NB4 (cell line): ENCODE measurements around the gene SHTN1.

Experiments
- MYC ChIP-seq: IDR thresholded peaks from 2 replicates; pipeline ENCODE4 v1.6.1; 2011; ENCODE audit warnings: low read depth, low read length
- POLR2A ChIP-seq: IDR thresholded peaks from 2 replicates; pipeline ENCODE4 v1.6.1; 2011; ENCODE audit warnings: mild to moderate bottlenecking; ENCODE audit not compliant: insufficient read length; ENCODE audit errors: extremely low read depth
- TF ChIP-seq, protein P1 (sequence below): IDR thresholded peaks from one replicate; pipeline ENCODE4 v1.5.1; 2012; ENCODE audit warnings: low read depth, low read length

DNA sequence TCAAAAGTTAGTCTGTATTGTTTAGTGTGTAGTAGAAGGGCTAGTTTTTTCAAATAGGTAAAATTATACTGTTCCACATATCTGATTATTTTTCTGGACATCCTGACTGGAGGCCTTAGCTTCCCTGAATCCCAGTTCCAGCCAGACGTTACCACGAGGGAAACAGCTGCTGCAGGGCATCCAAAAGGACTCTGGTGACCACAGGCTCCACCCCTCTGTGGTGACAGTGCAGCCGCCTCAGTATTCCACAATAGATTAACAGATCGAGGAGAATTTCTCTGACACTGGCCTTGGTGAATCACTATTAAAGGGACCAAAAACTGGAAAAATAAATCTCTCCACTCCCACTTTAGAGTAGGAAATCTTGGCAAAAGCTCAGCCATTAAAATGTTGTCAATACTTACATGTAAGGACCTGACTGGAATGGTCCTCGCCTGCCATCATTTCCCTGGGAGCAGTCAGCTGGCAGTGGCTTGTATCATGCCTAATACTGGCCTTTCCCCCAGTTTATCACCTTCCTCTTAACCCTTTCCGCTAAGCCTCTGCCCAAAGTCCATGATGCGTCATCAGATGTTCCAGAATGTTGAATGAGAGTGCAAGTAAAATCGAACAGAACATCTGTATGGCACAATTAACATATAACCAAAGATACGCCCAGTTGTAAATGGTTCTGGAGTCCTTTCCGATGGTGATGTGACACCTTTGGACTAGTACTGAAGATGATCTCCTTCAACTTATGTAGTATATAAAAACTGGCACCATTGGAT is 124.1 kb downstream of the SHTN1 start:
- TF ChIP-seq, protein P1, sequence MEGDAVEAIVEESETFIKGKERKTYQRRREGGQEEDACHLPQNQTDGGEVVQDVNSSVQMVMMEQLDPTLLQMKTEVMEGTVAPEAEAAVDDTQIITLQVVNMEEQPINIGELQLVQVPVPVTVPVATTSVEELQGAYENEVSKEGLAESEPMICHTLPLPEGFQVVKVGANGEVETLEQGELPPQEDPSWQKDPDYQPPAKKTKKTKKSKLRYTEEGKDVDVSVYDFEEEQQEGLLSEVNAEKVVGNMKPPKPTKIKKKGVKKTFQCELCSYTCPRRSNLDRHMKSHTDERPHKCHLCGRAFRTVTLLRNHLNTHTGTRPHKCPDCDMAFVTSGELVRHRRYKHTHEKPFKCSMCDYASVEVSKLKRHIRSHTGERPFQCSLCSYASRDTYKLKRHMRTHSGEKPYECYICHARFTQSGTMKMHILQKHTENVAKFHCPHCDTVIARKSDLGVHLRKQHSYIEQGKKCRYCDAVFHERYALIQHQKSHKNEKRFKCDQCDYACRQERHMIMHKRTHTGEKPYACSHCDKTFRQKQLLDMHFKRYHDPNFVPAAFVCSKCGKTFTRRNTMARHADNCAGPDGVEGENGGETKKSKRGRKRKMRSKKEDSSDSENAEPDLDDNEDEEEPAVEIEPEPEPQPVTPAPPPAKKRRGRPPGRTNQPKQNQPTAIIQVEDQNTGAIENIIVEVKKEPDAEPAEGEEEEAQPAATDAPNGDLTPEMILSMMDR = no peak
- TF ChIP-seq POLR2A (no peak), MYC (no peak)
